ENCODE data around the gene ZFP91.
"Not testable (repeated sequence)": the region's sequence is repeated elsewhere in the genome, so short reads cannot be mapped to it uniquely, and the experiment has no call there.

ZFP91 gene, protein sequence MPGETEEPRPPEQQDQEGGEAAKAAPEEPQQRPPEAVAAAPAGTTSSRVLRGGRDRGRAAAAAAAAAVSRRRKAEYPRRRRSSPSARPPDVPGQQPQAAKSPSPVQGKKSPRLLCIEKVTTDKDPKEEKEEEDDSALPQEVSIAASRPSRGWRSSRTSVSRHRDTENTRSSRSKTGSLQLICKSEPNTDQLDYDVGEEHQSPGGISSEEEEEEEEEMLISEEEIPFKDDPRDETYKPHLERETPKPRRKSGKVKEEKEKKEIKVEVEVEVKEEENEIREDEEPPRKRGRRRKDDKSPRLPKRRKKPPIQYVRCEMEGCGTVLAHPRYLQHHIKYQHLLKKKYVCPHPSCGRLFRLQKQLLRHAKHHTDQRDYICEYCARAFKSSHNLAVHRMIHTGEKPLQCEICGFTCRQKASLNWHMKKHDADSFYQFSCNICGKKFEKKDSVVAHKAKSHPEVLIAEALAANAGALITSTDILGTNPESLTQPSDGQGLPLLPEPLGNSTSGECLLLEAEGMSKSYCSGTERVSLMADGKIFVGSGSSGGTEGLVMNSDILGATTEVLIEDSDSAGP
- total RNA-seq = 61.4 to 73.6 reads per million in 2 donors

DNA sequence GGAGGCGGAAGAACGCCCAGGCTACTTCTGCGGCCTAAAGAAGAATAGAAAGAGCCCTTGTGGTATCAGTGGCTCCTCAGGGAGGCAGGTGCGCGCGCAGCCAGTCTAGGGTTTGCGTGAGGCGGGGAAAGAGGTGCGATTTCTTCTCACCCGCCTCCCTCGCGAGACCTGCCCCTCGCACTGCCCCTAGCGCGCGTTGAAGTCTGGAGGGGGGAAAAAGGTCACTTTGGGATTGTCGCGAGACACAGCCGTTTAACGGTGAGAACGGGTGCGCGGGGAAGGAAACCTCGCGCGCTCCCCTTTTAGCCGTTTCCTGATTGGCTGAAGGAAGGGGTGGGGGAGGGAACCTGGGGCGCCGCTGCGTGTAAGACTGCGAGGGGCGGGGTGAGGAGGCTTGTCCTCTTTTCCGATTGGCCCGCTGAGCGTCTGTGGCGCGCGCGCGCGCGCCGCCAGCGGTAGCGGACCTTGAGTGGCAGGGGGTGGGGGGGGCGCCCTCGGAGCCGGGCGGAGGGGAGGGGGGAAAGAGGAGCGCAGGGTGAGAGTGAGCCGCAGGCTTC is at the start of gene ZFP91:
ZFP91 (plus strand) TSS at position 429 of the 557 bp plus-strand sequence. CDS start 219 bp downstream, outside the sequence.
- peak; percentile 92 to 99 (median 94) for DNase-seq

DNA sequence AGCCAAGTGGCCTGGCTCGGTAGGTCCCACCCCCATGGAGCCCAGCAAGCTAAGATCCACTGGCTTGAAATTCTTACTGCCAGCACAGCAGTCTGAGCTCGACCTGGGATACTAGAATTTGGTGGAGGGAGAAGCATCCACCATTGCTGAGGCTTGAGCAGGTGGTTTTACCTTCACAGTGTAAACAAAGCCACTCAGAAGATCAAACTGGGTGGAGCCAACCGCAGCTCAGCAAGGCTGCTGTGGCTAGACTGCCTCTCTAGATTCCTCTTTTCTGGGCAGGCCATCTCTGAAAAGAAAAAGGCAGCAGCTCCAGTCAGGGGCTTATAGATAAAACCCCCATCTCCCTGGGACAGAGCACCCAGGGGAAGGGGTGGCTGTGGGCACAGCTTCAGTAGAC is 48.6 kb upstream of the ZFP91 start:
- DNase-seq = peak in 3 of 5 experiments; percentile 12 to 49 (median 12)

DNA sequence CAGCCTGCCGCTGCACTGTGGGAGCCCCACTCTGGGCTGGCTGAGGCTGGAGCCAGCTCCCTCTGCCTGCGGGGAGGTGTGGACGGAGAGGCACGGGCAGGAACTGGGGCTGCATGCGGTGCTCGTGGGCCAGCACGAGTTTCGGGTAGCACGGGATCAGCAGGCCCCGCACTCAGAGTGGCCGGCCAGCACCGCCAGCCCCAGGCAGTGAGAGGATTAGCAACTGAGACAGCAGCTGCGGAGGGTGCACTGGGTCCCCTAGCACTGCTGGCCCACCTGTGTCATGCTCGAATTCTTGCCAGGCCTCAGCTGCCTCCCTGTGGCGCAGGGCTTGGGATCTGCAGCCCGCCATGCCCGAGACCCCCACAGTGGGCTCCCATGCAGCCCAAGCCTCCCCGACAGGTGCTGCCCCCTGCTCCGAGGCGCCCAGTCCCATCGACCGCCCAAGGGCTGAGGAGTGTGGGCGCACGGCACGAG is 47.0 kb upstream of the ZFP91 start:
- DNase-seq = no peak

DNA sequence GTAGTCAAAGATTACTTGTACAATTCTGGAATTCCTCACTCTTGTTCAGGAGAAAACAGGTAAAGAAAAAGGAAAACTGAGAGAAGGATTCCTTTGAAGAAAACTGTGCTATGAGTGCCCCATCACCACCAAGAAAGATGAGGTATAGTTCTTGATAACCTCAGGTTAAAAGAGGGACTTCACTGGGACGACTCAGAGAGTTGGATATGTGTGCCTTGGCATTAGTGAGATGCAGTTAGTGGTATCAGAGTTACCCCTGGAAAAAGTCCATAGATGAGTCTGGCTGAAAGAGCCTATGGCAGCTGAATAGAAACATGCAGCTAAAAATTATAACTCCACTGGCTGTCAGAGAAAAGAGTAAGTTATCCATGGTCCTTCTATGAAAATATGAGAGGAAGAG is 32.0 kb upstream of the ZFP91 start:
- no peak for DNase-seq

DNA sequence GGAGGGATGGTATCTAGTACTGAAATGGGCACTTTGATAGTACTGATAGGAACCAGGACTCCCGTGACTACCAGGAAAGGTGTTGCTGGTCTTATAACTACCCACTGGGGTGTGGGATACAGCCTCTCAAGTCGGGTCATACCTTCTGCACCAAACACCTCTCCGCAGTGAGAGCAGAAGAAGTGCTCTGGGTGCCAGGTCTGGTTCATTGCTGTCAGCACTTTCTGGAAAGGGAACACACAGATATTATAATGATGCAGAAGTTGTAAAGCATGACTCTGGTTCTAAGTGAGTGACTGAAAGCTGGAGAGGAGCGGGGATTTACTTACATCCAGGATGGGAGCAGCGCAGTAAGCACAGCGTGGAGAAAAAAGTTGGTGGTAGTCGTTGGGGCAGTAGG is 29.2 kb upstream of the ZFP91 start:
- no peak for DNase-seq

DNA sequence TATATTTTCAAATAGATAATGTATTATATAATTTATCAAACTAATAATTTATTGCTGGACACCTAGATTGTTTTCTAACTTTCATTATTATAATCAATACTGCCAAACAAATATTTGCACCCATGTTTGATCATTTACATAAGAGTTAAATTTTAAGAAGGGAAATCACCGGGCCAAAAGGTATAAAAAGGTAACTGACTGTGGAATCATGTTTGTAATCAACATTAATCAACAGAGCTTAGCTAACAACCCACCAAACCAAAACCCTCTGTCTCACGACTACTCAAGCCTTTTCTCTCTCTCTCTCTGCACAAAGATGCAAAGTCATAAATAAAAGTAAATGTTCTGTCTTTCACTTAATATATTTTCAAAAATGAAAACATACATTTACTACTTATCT is 18.0 kb upstream of the ZFP91 start:
- no peak for DNase-seq

DNA sequence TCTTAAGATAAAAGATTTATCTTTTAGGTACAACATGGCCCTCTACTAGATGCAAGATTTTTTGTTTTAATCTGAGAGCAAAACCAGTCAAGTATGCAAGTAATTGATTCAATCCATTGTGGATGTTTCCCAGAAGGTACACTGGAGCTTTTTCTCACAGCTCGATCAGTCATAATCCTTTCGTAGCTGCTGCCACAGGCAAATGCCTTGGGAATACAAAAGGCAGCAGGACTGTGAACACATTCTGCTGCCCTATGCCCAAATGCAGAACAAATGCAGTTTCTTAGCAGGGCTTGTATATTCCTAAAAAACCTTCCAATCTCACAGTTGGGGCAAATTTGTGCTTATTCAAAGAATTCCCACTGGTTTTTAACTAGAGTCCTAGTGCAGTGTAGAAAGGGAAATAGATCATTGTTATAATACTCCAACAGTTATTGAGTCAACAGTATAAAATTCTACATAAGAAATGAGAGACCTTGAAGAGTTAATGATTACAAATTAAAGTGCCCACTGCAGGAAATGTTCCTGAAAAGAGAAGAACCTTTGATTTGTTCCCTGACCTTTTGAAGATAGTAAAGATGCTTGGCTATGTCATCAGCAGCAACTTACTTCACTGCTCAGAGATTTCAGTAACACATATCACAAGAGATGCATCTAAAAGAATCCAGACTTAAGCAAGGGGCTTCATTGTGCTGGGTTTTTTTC is 17.3 kb upstream of the ZFP91 start:
- DNase-seq = no peak

DNA sequence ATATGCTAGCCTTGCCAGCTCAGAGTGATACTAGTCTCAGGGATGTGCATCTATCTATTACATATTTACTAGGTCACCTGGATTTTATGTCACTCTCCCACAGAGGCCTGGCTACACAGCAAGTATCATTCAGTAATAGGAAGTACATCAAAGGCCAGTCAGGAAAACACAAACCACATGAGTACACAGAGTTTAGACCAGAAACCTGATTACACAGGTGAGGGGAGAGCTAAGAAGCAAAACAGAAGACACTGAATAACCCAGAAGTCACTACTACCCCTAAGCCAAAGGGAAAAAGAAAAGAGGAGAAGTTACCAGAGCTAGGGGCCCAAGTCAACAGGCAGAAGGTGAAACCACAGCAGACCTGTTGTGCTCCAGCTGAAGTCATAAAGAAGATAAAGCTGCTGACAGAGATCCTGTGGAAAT is 16.5 kb upstream of the ZFP91 start:
- DNase-seq = no peak

DNA sequence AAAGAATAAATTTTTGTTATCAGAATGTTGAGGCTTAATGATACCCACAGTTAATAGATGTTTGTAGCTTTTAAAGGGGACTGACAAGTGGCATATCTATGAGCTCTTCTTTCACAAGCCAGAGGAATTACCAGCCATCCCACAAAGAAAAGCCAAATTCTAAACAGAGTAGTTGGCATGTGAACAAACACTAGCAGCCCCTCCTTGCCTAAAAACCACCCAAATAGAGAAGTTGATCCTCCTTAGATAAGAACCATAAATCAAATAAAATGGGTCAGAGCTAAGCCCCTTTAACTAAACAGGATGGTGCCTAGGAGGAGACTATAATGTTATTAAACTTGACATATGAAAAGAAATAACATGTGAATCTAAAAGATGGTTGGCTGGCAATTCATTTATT is 14.6 kb upstream of the ZFP91 start:
- DNase-seq = no peak

DNA sequence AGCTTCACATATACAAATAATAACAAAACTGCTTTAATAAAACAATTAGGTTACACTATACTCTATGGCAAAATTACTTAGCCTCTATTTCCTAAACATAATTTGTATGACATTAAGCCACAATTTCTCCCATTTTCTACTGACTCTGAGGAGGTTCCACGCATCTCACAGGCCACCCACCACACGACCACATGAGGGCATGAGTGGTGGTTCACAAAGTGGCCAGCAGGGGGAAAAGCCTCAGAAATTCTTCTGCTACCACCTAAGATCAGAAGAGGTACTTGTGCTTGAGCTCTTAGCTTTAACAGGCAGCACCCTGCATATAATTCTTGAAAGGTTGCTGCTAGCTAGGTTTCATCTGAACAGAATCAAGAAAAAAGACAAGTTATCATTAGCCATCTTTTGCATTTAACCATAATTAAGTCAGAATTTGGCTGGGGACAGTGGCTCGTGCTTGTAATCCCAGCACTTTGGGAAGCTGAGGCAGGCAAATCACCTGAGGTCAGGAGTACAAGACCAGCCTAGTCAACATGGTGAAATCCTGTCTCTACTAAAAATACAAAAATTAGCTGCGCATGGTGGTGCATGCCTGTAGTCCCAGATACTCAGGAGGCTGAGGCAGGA is 10.9 kb upstream of the ZFP91 start:
- DNase-seq = peak; percentile 34 to 80 (median 68)

DNA sequence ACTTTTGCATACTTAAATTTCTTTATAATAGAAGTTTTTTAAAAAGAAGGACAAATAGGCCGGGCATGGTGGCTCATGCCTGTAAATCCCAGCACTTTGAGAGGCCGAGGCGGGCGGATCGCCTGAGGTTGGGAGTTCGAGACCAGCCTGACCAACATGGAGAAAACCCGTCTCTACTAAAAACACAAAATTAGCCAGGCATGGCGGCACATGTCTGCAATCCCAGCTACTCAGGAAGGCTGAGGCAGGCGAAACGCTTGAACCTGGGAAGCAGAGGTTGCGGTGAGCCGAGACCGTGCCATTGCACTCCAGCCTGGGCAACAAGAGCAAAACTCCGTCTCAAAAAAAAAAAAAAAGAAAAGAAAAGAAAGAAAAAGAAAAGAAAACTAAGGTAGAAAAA is 6.0 kb upstream of the ZFP91 start:
- not testable (repeated sequence) for DNase-seq

DNA sequence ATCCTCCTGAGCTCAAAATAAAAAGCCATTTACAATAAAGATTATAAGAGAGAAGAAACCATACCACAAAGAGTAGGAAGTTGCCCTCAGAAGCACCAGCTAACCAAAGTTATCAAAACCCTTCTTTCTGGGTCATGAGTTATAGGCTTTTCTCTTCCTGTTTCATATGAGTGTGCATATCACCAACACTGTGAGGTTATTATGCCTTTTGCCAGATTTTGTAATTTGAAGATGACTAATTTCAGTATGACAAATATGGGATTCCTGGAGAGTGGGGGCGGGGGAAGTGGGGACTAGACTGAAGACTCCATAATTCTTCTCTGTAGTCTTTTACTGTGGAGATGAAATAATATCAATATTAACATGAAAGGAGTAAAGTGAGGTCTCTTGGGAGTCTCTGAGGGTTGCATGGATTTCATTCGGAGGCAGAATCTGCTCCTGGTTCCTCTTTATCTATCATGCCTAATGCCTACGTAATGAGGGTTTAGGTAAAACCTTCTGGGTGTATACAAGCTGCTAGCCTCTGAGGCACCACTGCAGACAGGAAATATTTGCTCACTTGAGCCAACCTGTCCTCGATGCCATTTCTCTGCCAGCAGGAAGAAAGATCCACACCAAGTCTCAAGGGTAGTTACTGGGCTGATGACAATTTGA is 5.3 kb upstream of the ZFP91 start:
- DNase-seq = peak in 4 of 5 experiments; percentile 40 to 85 (median 56)

DNA sequence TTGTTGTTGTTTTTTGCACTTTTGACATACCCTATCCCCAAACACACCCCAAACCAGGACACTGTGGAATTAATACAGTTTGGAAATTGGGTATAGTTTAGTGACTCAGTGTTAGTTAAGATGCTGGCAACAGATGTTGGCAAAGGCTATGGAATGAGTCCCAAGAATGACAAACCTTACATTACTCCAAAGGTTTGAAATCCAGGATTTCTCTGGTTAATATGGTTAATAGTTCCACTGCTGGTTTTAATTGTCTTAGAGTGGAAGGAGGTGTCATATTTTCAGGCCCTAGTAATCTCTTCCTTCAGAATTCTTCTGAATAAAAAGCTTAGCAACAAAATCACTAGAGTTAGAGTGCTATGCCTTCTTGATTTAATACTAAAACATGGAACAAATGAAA is 4.0 kb upstream of the ZFP91 start:
- no peak for DNase-seq

DNA sequence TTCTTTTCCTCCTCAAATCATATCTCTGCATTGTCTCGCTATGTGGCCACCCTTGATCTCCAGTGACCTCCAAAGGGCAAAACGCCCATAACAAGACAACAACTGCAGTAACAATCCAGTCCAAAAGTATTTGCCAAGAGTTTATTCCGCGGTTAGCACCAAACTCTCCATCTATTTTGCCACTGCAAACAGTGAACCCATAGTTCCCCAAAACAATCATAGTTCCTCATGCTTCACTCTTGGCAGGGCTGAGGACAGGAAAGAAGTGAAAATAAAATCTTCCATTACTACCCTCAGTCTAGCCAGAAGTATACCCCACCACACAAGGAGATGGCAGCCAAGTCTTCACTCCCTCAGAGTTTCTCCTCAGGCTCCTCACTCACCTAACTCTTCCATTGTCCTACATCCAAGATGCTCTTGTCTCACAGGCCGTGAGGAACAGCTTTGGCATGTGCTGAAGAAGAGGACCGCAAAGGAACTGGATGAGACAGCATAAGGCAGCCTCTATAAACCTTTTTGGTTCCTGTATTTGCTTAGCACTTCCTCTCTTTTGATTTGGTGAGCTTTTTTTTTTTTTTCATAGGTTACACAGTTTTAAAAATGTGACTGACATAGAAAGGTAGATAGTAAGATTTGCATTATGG is 3.4 kb upstream of the ZFP91 start, which contains the start of gene LPXN:
LPXN (minus strand) TSS at position 480 of the 644 bp plus-strand sequence; CDS start at position 396, 84 bp downstream.
- peak in 4 of 5 experiments; percentile 22 to 84 (median 52) for DNase-seq

DNA sequence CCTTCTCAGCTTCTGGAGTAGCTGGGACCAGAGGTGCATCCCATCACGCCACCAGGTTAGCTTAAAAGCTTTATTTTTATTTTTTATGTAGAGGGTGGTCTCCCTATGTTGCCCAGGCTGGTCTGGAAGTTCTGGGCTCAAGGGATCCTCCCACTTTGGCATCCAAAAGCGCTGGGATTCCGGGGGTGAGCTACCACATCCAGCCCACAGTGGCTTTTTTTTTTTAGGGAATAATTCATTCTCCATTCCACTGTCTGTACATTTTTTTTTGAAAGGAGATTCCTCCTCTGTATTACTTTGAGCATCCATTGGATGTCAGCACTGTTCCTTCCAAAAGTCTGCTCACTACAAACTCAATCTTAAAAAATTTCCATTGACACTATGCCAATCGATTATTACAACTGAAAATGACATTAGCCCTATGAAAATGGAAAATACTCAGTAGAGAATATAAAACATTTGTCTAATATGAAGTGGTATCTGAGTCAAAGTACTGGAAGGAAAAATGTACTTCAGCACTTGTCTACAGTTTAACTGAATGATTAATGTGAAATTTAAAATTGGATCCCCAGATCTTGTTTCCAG is 1.9 kb upstream of the ZFP91 start:
- DNase-seq = peak in 1 of 5 experiments; percentile 43

DNA sequence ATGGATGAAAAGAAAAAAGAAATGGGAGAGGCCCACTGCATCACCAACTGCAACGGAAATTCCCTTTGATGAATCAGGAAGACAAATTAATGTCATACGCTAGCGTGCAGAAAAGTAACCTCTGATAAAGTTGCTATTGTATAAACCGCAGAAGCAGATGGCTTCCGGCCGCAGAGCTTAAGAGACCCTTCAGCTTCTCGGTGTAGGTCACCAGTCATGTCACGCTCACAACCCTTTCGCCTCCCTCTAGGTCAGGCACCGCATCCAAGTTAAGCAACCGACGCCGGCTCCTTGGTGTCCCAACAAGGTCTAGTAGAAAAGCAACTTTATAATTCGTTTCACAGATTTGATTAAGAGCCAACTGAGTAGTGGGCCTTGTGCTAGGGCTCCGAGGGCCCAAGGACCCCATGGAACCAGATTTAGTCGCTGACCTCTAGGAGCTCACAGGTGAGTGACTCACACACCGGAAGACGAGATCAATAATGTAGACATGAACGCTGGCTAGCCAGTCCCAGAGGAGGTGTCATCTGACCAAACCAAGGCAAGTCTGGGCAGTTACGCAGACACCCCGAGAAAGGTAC is 1.2 kb upstream of the ZFP91 start:
- peak; percentile 52 to 94 (median 76) for DNase-seq

DNA sequence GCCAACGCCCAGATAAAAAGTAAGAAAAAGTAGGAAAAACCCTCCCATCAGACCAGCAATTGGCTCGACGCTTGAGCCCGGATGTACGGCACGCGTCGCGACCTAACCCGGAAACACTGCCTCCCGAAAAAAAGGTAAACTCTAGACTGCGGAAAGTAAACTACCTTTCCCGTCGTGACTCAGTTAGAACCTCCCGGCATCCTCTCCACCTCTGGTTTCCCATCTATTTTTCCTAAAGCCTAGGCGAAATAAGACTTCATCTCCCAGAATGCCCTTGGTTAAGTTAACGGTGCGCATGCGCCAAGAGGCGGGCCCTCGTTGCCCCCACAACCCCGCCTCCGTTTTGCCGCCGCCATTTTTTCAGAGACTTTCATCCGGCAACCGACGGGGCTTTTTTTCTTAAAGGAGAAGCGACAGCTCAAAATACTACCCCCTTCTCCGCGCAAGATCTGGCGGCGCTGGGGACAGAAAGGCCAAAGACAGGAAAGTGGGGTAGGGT is 678 bp upstream of the ZFP91 start:
- DNase-seq = peak; percentile 79 to 99 (median 90)

DNA sequence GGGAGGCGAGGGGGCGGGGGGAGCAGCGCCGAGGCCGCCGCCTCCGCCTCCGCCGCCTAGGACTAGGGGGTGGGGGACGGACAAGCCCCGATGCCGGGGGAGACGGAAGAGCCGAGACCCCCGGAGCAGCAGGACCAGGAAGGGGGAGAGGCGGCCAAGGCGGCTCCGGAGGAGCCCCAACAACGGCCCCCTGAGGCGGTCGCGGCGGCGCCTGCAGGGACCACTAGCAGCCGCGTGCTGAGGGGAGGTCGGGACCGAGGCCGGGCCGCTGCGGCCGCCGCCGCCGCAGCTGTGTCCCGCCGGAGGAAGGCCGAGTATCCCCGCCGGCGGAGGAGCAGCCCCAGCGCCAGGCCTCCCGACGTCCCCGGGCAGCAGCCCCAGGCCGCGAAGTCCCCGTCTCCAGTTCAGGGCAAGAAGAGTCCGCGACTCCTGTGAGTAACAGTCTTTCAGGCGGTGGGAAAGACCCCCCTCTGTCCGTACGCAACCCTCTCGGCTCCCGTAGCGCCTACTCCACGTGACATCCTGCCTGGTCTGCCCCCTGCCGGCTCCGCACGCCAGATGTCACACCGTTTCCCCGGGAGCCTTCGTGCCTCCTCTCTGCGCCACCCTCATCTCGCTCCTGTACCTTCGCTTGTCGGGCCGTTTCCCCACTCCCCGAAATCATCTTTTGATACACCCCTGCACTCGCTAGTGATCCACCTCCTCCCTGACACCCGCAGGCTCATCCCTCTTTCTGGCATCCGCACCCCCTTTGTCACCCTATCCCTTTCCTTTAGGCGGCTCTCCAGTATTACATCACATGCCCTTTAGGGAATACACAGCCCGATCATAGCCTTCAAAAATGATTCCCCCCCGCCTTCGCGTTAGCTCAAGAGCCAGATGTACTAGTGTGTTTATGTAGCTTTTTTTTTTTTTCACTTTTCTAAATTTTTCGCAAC is 598 bp downstream of the ZFP91 start:
- DNase-seq = peak; percentile 86 to 95 (median 88)

DNA sequence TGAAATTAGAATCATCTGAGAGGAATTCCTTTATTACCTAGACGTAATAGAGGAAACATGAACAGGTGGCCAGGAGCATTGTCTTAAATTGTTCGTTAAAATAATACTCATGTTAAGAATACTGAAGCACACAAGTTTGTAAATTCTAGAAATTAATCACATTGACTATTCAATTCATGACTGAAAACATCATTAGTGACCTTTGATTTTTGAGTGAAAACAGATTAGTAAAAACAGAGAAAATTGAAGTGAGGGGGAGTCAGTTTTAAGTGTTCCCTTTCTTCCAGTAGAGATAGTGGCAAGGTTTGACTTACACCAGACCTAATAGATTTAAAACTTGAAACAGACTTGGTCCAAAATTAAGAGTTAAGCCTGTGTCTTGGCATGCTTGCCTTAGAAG is 1.4 kb downstream of the ZFP91 start:
- DNase-seq = no peak

Data from T-helper 2 cell (primary cell).